GM21381 (cell line): ENCODE results near the gene CDCA3.
"Not testable (repeated sequence)": the region's sequence is repeated elsewhere in the genome, so short reads cannot be mapped to it uniquely, and the experiment has no call there.

ENCODE experiments used
- ATAC-seq: cut with Tn5 transposase; IDR thresholded peaks from one replicate; pipeline ENCODE4 v1.9.1; 2021; ENCODE audit warnings: mild to moderate bottlenecking, moderate library complexity; ENCODE audit not compliant: unreplicated experiment

The CDCA3 gene

DNA sequence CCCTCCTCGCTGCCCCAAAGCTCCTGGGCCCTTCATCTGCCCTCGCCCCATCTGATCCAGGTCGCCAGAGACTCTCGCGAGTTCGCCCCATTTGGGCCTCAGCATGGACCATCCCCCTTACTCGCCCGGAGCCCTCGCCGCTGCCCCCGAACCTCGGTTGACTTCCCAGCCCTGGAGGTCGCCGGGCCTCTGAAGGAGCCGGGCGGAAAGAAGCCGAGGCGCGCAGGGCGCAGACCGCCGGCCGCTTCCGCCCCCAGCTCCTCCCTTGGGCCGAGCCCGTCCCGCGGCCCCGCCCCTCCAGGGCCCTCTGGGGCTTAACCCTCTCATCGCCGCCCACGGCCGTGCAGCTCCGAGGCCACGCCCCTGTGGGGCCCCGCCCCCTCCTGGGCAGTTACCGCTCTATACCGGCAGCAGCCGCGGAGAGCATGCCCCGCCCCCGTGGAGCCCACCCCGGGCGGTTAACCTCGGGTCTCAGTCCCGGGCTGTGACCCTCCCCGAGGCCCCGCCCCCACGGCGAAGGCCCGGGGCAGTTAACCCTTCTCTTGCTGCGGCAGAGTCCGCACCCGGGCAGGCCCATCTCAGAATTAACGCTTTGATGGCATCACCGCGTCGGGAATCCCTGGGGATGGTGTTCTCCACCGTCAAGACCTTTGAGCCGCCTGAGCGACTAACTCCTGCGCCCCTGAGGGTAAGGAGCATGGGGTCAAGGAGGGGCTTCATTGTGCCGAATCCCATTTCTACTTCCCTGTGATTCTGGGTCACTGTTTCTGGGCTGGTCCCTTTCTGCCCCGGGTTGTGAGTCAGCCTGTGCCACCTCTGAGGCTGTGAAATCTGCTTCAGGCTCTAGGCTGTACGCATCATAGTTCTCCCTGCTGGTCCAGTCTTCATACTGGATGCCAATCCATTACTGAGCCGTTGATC is 22.3 kb upstream of the CDCA3 start, which contains the start of gene SPSB2:
Gene SPSB2, minus strand, starts transcription at position 210 of the 921 bp plus-strand sequence. CDS start 402 bp downstream, outside the sequence.
- peak; percentile 75 for ATAC-seq

DNA sequence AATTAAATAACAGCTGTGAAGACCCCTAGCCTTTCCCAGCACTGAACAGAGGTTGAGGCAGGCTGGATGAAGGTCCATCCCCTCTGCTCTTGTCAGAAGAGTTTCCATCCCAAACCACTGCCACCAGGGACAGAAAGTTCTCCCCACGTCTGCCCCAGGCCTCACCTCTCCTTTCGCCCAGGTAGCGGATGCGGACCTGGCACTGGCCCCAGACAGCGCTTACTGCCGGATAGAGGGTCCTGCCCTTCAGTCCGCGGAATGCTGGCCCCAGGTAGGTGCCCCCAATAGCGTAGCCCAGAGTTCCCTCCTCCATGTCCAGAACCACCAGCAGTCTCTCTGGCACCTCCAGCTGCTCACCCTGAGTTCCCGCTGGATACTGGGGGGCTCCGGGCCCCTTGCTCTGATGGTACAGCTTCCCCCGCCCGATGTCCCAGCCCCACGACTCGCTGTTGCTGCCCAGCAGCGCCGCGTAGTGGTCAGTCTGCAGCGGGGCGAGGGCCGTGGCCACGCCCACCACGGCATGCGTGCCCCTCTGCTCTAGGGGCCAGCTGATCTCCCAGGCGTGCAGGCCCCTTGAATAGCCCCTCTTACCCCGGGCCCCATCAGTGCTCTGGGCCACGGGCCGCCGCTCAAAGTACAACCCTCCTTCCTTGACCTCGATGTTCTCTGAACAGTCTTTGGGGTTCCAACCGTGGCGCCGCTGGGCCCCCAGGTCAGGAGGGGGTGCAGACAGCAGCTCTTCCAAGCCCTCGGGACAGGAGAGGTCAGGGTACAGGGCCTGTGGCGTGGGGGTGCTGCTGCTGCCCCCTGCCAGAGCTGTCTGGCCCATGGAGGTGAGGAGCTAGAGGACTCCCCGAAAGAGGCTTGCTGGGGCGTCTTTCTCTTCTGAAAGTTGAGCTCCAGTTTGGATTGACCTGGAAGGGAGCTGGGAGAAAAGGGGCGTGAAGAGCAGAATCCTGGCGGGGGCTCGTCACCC is 21.3 kb upstream of the CDCA3 start:
- ATAC-seq: no peak

DNA sequence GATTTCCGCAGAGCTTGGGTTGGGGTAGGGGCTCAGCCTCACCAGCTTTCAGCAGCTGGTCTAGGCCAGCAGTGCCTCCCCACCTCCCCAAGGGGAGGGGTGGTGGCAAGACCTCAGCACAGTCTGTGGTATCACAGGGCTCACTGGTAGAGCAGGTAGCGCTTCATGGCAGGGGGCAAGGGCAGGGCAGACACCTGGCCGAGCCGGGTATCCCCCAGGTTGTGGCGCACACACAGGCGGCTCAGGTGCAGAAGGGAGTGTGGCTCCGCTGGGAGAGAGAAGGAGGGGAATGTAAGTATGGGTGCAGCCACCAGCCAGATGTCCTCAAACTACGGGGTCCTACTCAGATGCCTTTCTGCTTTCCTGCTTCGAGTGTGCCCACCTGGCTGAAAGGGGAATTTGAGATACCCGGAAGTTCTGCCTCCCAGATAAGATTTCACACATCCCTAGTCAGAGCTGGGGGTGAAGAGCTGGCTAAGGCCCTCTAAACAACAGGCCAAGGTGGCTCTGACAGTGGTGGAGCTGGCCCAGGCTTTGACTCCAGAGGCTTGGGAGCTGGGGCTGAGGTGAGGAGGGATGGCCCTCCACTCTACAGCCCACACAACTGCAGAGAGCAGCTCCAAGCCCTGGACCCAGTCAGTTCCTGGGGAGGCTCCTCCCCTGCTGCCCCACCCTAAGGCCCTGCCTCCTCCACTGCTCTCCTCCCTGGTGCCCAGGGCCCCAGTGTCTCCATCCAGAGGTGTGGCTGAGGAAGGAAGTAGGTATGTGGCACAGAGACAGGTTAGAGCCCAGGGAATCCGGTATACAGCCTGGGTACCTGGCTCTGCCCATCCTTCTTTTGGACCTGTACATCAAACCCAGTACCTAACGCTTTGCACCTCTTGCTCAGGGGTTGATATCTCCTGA is 20.2 kb upstream of the CDCA3 start:
- ATAC-seq: no peak

DNA sequence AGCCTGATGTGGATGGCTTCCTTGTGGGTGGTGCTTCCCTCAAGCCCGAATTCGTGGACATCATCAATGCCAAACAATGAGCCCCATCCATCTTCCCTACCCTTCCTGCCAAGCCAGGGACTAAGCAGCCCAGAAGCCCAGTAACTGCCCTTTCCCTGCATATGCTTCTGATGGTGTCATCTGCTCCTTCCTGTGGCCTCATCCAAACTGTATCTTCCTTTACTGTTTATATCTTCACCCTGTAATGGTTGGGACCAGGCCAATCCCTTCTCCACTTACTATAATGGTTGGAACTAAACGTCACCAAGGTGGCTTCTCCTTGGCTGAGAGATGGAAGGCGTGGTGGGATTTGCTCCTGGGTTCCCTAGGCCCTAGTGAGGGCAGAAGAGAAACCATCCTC is 19.2 kb upstream of the CDCA3 start:
- not testable (repeated sequence) for ATAC-seq

- no peak for ATAC-seq
Measured at GRCh38 chr12:6869049-6870021, 18.2 kb upstream of the CDCA3 start.

DNA sequence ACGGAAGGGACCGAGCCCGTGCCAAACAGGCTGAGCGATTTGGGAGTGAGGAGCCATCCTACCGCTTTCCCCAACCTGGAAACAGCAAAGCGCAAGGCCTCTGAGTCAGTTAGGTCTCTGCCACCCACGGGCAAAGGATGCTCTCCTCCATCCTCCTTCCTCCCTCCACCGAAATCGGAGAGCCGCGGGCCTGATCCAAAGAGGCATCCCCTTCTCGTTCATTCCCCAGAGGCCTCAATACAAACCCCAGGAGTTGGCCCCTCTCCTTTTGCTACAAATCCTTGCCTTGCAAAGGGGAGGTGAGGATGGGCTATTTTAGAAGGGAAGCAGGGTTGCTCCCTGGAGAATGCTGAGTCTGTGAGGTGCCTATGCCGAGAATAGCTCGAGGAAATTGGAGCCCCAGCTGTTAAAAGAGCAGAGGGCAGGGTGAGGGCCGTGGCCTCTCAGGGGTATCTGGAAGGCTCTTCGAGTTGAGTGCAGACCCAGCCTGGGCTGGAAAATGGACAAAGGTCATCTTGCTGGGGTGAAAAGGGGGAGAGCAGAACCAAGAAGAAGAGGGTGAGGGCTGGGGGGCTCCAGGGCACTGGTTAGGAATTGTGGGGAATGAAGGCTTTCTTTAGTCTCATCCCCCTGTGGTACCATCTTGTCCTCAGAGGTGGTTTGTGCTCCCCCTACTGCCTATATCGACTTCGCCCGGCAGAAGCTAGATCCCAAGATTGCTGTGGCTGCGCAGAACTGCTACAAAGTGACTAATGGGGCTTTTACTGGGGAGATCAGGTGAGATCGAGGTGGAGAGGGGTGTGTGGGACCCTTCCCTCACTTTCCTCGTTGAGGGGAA is 17.3 kb upstream of the CDCA3 start:
- ATAC-seq: no peak

GRCh38 chr12:6867413-6868210 is 16.5 kb upstream of the CDCA3 start, which contains the start of gene TPI1:
TPI1 (plus strand) TSS chr12:6867531; CDS start chr12:6867567, 36 bp downstream.
- ATAC-seq: peak; percentile 57

GRCh38 chr12:6866920-6867412 is 15.9 kb upstream of the CDCA3 start:
- ATAC-seq: peak; percentile 5

DNA sequence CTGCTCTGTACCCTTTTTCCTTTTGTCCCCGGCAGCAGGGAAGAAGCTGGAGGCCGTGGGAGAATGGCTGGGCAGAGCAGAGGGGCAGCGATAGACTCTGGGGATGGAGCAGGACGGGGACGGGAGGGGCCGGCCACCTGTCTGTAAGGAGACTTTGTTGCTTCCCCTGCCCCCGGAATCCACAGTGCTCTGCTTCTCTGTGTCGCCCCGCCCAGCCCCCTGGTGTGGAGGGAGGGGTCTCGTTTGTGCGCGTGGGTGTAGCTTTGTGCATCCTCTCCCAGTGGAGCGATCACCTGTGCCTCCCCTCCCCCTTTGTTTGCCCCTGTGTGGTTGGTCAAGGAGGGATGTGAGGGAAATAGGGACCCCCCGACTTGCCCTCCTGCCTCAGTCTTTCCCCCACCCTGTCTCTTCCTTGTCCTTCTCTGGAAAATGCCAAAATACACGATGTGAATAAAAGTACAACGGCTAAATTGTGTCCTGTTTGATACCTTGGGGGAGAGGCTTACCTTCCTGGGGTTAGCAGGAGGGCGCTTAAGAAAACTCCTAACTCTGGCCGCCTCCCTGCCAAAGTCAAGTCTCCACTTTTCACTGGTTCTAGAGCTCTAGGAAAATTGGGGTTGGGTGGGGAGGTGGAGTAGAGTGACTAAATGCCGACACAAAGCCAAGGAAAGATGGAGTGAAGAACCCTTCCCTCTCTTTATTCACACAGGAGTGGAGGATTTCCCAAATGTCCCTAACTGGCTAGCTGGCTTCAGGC is 15.3 kb upstream of the CDCA3 start:
- ATAC-seq: no peak

- ATAC-seq: not testable (repeated sequence)
Measured at GRCh38 chr12:6865307-6865706, 14.2 kb upstream of the CDCA3 start.

DNA sequence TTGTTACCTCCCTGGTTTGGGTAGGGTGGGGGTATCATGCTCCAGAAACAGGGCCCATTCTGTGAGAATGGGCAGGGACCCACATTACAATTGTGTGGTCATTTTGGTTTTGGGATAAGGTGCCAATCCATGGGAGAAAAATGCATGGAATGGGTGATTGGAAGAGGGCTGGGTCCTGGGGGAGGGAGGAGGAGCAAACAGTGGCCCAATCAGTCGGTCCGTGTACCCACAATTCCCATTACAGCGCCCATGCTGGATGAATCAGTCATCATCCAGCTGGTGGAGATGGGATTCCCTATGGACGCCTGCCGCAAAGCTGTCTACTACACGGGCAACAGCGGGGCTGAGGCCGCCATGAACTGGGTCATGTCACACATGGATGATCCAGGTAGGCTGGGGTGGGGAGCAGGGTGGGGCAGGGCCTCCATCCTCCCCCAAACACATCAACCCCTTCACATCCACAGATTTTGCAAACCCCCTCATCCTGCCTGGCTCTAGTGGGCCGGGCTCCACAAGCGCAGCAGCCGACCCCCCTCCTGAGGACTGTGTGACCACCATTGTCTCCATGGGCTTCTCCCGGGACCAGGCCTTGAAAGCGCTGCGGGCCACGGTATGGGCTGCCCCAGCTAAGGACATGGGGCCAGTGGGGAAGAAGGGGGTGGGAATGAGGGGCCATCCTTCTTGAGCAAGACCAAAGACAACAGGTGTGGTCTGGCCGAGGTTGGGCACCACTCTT is 12.7 kb upstream of the CDCA3 start:
- no peak for ATAC-seq

DNA sequence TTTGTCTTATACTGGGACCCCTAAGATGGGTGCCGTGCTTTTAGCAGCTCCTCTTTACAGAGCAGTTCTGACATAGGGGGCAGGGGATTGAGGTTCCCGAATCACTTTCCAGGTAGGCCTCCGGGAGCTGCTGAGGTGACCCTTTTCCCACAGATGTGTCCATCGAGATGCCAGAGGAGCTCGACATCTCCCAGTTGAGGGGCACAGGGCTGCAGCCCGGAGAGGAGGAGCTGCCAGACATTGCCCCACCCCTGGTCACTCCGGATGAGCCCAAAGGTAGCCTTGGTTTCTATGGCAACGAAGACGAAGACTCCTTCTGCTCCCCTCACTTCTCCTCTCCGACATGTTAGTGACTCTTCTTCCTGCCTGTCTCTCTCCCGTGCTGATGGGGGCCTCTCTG is 11.9 kb upstream of the CDCA3 start:
- ATAC-seq: no peak

DNA sequence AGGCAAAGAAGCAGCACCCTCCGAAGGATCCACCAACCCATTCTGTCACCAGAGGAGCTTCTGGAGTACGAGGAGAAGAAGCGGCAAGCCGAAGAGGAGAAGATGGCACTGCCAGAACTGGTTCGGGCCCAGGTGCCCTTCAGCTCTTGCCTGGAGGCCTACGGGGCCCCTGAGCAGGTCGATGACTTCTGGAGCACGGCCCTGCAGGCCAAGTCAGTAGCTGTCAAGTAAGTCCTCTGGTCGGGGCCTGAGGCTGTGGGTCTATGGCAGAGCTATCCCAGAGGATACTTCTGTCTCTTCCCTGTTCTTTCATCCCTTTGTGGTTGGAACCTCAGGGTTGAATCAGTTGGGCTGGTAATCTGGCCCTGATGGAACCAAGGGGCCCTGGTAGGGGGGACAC is 10.3 kb upstream of the CDCA3 start:
- ATAC-seq: no peak

GRCh38 chr12:6860942-6861341 is 9.9 kb upstream of the CDCA3 start:
- ATAC-seq: no peak

GRCh38 chr12:6860116-6860515 is 9.0 kb upstream of the CDCA3 start:
- no peak for ATAC-seq

DNA sequence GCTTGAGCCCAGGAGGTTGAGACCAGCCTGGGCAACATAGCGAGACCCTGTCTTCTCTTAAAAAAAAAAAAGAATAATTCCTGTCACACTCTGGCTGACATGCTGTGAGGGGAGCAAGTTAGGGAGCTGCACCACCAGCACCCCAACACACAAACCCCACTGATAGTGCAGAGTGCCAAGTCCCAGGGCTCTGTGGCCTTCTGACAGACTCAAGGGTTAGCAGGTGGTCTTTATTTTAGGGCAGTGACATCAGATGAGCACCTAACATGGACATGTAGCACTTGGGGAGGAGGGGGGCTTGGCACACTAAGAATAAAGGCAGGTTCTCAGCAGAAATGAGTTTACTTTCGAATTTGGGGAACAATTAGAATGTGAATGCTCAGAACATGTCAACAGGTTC is 7.7 kb upstream of the CDCA3 start:
- ATAC-seq: no peak
